K562 (cell line): ENCODE results near the gene CARD8. TPM values are rescaled to one million over a fixed set of nuclear protein-coding genes. Genes with fewer than 3 reads are reported as not detected.

Experiments
- CSDE1 ChIP-seq, 2 experiments: fragments of 450-650 bp; IDR thresholded peaks; 2 replicates each; pipeline ENCODE4 v1.6.1; 2016; ENCODE audit warnings: mild to moderate bottlenecking in 1 of 2
- DNMT1 ChIP-seq: fragments of 450-650 bp; IDR thresholded peaks from 2 replicates; pipeline ENCODE4 v1.6.1; 2016; ENCODE audit warnings: antibody characterized with exemption, mild to moderate bottlenecking
- GATAD2A ChIP-seq: fragments of 450-650 bp; IDR thresholded peaks from 2 replicates; pipeline ENCODE4 v1.6.1; 2017
- HDAC3 ChIP-seq: fragments of 450-650 bp; IDR thresholded peaks from 2 replicates; pipeline ENCODE4 v1.6.1; 2018; ENCODE audit warnings: borderline replicate concordance, mild to moderate bottlenecking, moderate library complexity; ENCODE audit not compliant: partially characterized antibody
- HNRNPUL1 ChIP-seq: fragments of 200-400 bp; formaldehyde crosslinking; IDR thresholded peaks from 2 replicates; pipeline ENCODE4 v1.6.1; 2017; ENCODE audit warnings: low read length
- ID3 ChIP-seq, 2 experiments: fragments of 250-450 bp in 1 of 2; fragments of 450-650 bp in 1 of 2; sonication (Bioruptor Pico) in 1 of 2; IDR thresholded peaks; 2 replicates each; pipeline versions ENCODE4 v1.6.1 to v1.8.0; 2016 to 2021; ENCODE audit warnings: mild to moderate bottlenecking in 2 of 2, moderate library complexity in 2 of 2, missing compliant biosample characterization in 1 of 2, missing genetic modification characterization in 1 of 2
- KDM2B ChIP-seq: fragments of 250-450 bp; sonication (Bioruptor Pico); IDR thresholded peaks from 2 replicates; pipeline ENCODE4 v1.8.0; 2021; ENCODE audit warnings: mild to moderate bottlenecking, moderate library complexity
- KDM4B ChIP-seq, 2 experiments: fragments of 450-650 bp in 1 of 2; sonication (generic) in 1 of 2; IDR thresholded peaks; 2 replicates each; pipeline ENCODE4 v1.6.1; 2016 to 2017; ENCODE audit warnings: borderline replicate concordance in 2 of 2, antibody characterized with exemption in 1 of 2, low read depth in 1 of 2, mild to moderate bottlenecking in 1 of 2
- PHF8 ChIP-seq: fragments of 200-600 bp; sonication (generic); IDR thresholded peaks from 2 replicates; pipeline ENCODE4 v1.6.1; 2012; ENCODE audit warnings: mixed run types, mild to moderate bottlenecking, inconsistent platforms, low read length, moderate library complexity, borderline replicate concordance
- RFX1 ChIP-seq: fragments of 450-650 bp; IDR thresholded peaks from 2 replicates; pipeline ENCODE4 v1.6.1; 2016; ENCODE audit warnings: mild to moderate bottlenecking, moderate library complexity
- RUNX1 ChIP-seq: sonication (generic); IDR thresholded peaks from 2 replicates; pipeline ENCODE4 v1.6.1; 2016; ENCODE audit warnings: antibody characterized with exemption, low read depth
- SETDB1 ChIP-seq: IDR thresholded peaks from one replicate; pipeline ENCODE4 v1.6.1; 2012; ENCODE audit warnings: low read length, control low read depth, inconsistent platforms
- SMARCE1 ChIP-seq: fragments of 450-650 bp; IDR thresholded peaks from 2 replicates; pipeline ENCODE4 v1.7.1; 2016; ENCODE audit warnings: mild to moderate bottlenecking
- SRSF3 ChIP-seq: fragments of 200-400 bp; formaldehyde crosslinking; IDR thresholded peaks from 2 replicates; pipeline ENCODE4 v1.6.1; 2016; ENCODE audit warnings: mild to moderate bottlenecking, low read length, moderate library complexity; ENCODE audit not compliant: insufficient read depth
- TCFL5 ChIP-seq: fragments of 250-450 bp; sonication (Bioruptor Pico); conservative IDR thresholded peaks from 2 replicates; pipeline ENCODE4 v1.6.1; 2021; ENCODE audit warnings: mild to moderate bottlenecking, moderate library complexity, matching md5 sums
- ZBTB7A ChIP-seq: IDR thresholded peaks from 2 replicates; pipeline ENCODE4 v1.6.1; 2011; ENCODE audit warnings: low read depth, mild to moderate bottlenecking, low read length, moderate library complexity, borderline replicate concordance; ENCODE audit not compliant: control insufficient read depth
- ZC3H4 ChIP-seq: sonication (generic); formaldehyde crosslinking; IDR thresholded peaks from 2 replicates; pipeline ENCODE4 v1.9.0; 2021; ENCODE audit warnings: missing genetic modification reagents, borderline replicate concordance
- ZFP91 ChIP-seq: sonication (generic); formaldehyde crosslinking; IDR thresholded peaks from 2 replicates; pipeline ENCODE4 v1.8.0; 2022; ENCODE audit warnings: mild to moderate bottlenecking, missing genetic modification reagents
- ZNF124 ChIP-seq: sonication (generic); formaldehyde crosslinking; IDR thresholded peaks from 2 replicates; pipeline ENCODE4 v1.8.1; 2022; ENCODE audit warnings: missing genetic modification reagents
- ZNF133 ChIP-seq: fragments of 250-450 bp; sonication (Bioruptor Pico); IDR thresholded peaks from 2 replicates; pipeline ENCODE4 v1.4.0; 2020; ENCODE audit warnings: mild to moderate bottlenecking
- ZNF785 ChIP-seq: fragments of 250-450 bp; sonication (Bioruptor Pico); IDR thresholded peaks from 2 replicates; pipeline ENCODE4 v1.4.0; 2020; ENCODE audit warnings: mild to moderate bottlenecking
- polyA plus RNA-seq, 8 experiments: library from polyadenylated mRNA; depleted of rRNA in 4 of 8; stranded (reverse) in 5 of 8; unstranded in 3 of 8; fragments of >200 nt; fragmentation: Nextera tagmentation in 2 of 8; fragmentation: Illumina TruSeq in 1 of 8; extraction: Ambion mirVana in 2 of 8; extraction: Trizol in 1 of 8; gene quantifications; 2 replicates each; pipeline versions ENCODE4 v1.2.1 to v1.2.3, GENCODE V29; 2011 to 2014; ENCODE audit warnings: inconsistent platforms in 1 of 8, missing spikeins in 1 of 8
- total RNA-seq, 7 experiments: library from RNA; depleted of rRNA in 6 of 7; stranded (reverse); fragments of >200 nt in 6 of 7; fragmentation: Illumina TruSeq in 2 of 7; extraction: Trizol in 2 of 7; gene quantifications; 2 replicates each; pipeline versions ENCODE4 v1.2.1 to v1.2.3, GENCODE V29; 2011 to 2021; ENCODE audit warnings: low replicate concordance in 1 of 7
- TF ChIP-seq, protein P1 (sequence below), 2 experiments: fragments of 450-650 bp in 1 of 2; sonication (generic) in 1 of 2; formaldehyde crosslinking in 1 of 2; IDR thresholded peaks in 1 of 2; conservative IDR thresholded peaks in 1 of 2; 2 replicates each; pipeline versions ENCODE4 v1.6.1 to v1.8.1; 2016 to 2023; ENCODE audit warnings: mild to moderate bottlenecking in 2 of 2, moderate library complexity in 2 of 2, inconsistent platforms in 1 of 2, missing genetic modification reagents in 1 of 2

The CARD8 gene
- total and polyA plus RNA-seq, 9 of the 15 experiments (the other 6 are each of a cell fraction or from before 2014, with no cell fraction given) = 11.5 to 26.4 (median 20.8) TPM

DNA sequence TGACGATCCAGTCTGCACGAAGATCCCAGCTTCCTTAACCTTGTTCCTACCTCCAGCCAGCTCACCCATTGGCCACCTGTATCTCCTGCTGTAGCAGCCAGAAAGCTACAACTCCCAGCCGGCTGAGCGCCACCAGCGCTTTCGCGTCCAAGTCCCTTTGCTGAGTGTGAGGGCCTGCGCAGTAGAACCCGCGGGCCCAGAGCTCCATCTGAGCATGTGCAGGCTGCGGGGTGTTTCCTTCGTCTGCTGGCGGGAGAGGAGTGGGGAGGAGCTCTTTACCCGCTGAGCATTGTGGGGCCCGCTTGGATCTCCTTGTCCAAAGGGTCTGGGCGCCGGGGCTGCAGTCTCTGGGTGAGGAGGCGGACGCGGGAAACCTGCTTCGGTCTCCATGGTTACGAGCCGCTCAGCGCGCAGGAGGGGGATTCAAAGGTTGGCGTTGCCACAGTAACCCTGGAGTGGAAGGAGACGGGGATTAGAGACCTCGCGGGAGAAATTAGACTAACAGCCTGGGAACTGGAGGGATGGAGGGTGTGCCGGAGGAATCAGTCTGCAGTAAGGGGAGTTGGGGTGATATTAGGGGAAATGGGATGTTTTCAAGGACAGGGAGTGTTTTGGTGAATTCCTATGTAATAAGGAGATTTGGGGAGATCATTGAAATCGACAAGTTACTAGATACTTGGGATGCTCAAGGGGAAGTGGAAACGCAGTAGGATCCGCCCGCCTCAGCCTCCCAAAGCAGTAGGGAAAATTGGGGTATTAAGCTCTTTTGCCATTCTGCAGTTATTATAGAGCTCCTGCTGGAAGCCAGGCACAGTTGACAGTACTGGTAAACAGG is 51.7 kb downstream of the CARD8 start (continued):
- TF ChIP-seq, protein P1, sequence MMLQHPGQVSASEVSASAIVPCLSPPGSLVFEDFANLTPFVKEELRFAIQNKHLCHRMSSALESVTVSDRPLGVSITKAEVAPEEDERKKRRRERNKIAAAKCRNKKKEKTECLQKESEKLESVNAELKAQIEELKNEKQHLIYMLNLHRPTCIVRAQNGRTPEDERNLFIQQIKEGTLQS (IDR thresholded peaks at IDR 0.05) = no peak
- TF ChIP-seq, protein P1 (CRISPR knock-in tag; conservative IDR thresholded peaks at IDR 0.05) = no peak
- TF ChIP-seq RFX1 = peak; percentile 96
- 0 out of 2 replicates have a peak, but pooled peaks have one; percentile 73 for TF ChIP-seq DNMT1
- no peak for TF ChIP-seq HNRNPUL1
- no peak for TF ChIP-seq ZFP91
- no peak for TF ChIP-seq HDAC3
- no peak for TF ChIP-seq ZNF124 (CRISPR knock-in tag)
- TF ChIP-seq PHF8 = peak; percentile 79
- TF ChIP-seq KDM4B (IDR thresholded peaks at IDR 0.05; ENCODE audit: borderline replicate concordance in 2 of 2, low read depth in 1 of 2) = no peak
- peak in 1 of 2 experiments; percentile 70; a peak in 2 of 4 replicates for TF ChIP-seq CSDE1 (IDR thresholded peaks at IDR 0.05)
- no peak for TF ChIP-seq SRSF3
- no peak for TF ChIP-seq SETDB1
- TF ChIP-seq ZNF133 (CRISPR knock-in tag) = no peak
- TF ChIP-seq KDM2B (CRISPR knock-in tag) = no peak
- no peak for TF ChIP-seq RUNX1
- peak; percentile 80; the same call in 1 of the 2 replicates for TF ChIP-seq ZBTB7A
- TF ChIP-seq ZC3H4 (CRISPR knock-in tag) = no peak
- no peak for TF ChIP-seq TCFL5 (CRISPR knock-in tag)
- no peak for TF ChIP-seq ID3 (CRISPR knock-in tag; IDR thresholded peaks at IDR 0.05)
- no peak for TF ChIP-seq ID3 (tag; IDR thresholded peaks at IDR 0.05)
- peak; percentile 53; the same call in 1 of the 2 replicates for TF ChIP-seq SMARCE1
- no peak for TF ChIP-seq GATAD2A
- no peak for TF ChIP-seq ZNF785 (CRISPR knock-in tag)
